Measurements from ENCODE around the gene ARMH3. TPM values are rescaled to one million over a fixed set of nuclear protein-coding genes. Genes with fewer than 3 reads are reported as not detected.
A peak's percentile ranks its signal among the peaks of the same experiment; 100 is the strongest.

The ARMH3 gene
- 11.1 and 97.4 TPM in 2 replicates for total RNA-seq (2014; rRNA removed; shearing (Covaris generic))
- 8.0 and 8.7 TPM in 2 replicates for polyA plus RNA-seq (2016; fragmentation: Nextera tagmentation; extraction: Ambion mirVana)
- long read RNA-seq, partial matches to known transcripts = 2 of 4 reads
- long read RNA-seq, other reads (novel, unspliced or antisense) = 1 of 4 reads

- Mint-ChIP-seq H3K4me1 (peaks cover 13% of the 10 kb centered on the region; the same call in 2 of the 3 replicates), H3K4me3 (peak within 1 kb of the TSS; percentile 98), H3K27me3 (ENCODE audit: insufficient read depth, low read depth, poor library complexity) (peaks cover 3% of the 10 kb centered on the region), H3K27ac (peak within 1 kb of the TSS; percentile 94), H3K9me3 (no peaks in the 10 kb centered on the region), H3K36me3 (ENCODE audit: low read depth) (no peaks in the 10 kb centered on the region; the same call in 2 of the 3 replicates)
- H3K36me3 ChIP-seq (ENCODE audit: insufficient read depth) = no peaks in the 10 kb centered on the region
- no peaks in the 10 kb centered on the region; the same call in 1 of the 2 replicates for H4K20me1 ChIP-seq (replicated peaks; ENCODE audit: insufficient read depth)
- no peaks in the 10 kb centered on the region for H3K27me3 ChIP-seq (ENCODE audit: insufficient read depth)
- peaks cover 7% of the 10 kb centered on the region; the same call in 1 of the 2 replicates for H3K4me1 ChIP-seq (ENCODE audit: insufficient read depth)
- H2AFZ ChIP-seq = peak within 1 kb of the TSS; percentile 92
- peaks cover 43% of the 10 kb centered on the region for H3K79me2 ChIP-seq (replicated peaks; ENCODE audit: insufficient read depth)
- peaks cover 9% of the 10 kb centered on the region for H3F3A ChIP-seq (replicated peaks; ENCODE audit: low read depth)
- TF ChIP-seq CTCF (conservative IDR thresholded peaks at IDR 0.05; ENCODE audit: low read depth in 2 of 2) (no peak), ZNF114 (CRISPR knock-in tag; IDR thresholded peaks at IDR 0.05) (no peak), EZH2phosphoT487 (IDR thresholded peaks at IDR 0.05; ENCODE audit: unreplicated experiment) (no peak), CREB1 (CRISPR knock-in tag; IDR thresholded peaks at IDR 0.05; ENCODE audit: low read depth) (peak; percentile 67), REST (IDR thresholded peaks at IDR 0.05; ENCODE audit: unreplicated experiment) (no peak), POLR2AphosphoS5 (IDR thresholded peaks at IDR 0.05; ENCODE audit: low read depth) (peak; percentile 80), JUNB (IDR thresholded peaks at IDR 0.05; ENCODE audit: unreplicated experiment) (no peak), STAT1 (IDR thresholded peaks at IDR 0.05; ENCODE audit: unreplicated experiment) (no peak), ETS1 (IDR thresholded peaks at IDR 0.05) (peak; percentile 96), NANOG (IDR thresholded peaks at IDR 0.05; ENCODE audit: borderline replicate concordance) (no peak), ZNF331 (CRISPR knock-in tag; IDR thresholded peaks at IDR 0.05; ENCODE audit: low read depth) (no peak), ZNF462 (CRISPR knock-in tag; IDR thresholded peaks at IDR 0.05) (no peak)
- no peaks in the 10 kb centered on the region for H3K9me2 ChIP-seq (ENCODE audit: insufficient read depth)
- peak; percentile 99 for DNase-seq (ENCODE audit: low spot score)
- H3K27ac ChIP-seq (ENCODE audit: low read depth) = peak within 1 kb of the TSS; percentile 92
- peak within 1 kb of the TSS; percentile 98 for H3K4me3 ChIP-seq
- H3K4me2 ChIP-seq = peak within 1 kb of the TSS; percentile 100
- ATAC-seq = peak; percentile 94
Observed at GRCh38 chr10:102055647-102056419, at the start of gene ARMH3. TSS of gene ARMH3 (minus strand) at chr10:102056173. CDS start at chr10:102040114, 16,059 bp downstream.
